Activated naive CD4-positive, alpha-beta T cell treated with anti-CD3 and anti-CD28 coated beads, Interleukin-2, amount 50 U/mL, for 16 hours (primary cell): Measurements from ENCODE around the gene ISOC2.

ENCODE experiments used
- DNase-seq: peaks from one replicate; pipeline ENCODE4 v3.0.0-alpha.2; 2020

The ISOC2 gene

DNA sequence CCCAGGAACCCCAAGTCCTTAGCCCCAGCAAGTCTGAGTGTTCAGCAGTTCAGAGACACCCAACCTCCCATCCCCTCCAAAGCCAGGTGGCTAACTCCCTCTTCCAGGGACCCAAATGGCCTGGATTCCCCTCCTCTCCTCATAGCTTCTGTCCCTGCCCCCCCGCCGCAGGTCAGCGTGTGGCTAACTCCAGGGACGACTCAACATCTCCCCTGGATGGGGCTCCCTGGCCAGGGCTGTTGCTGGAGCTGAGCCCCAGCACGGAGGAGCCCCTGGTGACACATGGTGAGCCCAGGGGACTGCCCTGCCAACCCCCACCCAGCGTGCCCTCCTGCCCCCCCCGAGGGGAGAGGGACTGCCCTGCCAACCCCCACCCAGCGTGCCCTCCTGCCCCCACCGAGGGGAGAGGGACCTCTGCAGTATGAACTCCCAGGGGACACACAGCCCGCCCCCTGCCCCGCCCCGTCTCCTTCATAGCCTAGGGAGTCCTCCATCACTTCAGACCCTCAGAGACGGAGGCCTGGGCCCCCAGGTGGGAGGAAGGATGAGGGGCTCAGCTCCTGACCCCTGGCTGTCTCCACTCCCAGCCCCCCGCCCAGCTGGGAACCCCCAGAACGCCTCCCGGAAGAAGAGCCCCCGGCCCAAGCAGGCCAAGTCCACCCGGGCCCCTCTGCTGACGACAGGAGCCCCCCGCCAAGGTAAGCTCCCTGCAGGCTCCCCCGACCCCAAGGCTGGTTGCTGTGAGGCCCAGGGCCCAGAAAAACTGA lies 28.5 kb upstream of the ISOC2 start:
- DNase-seq: no peak

DNA sequence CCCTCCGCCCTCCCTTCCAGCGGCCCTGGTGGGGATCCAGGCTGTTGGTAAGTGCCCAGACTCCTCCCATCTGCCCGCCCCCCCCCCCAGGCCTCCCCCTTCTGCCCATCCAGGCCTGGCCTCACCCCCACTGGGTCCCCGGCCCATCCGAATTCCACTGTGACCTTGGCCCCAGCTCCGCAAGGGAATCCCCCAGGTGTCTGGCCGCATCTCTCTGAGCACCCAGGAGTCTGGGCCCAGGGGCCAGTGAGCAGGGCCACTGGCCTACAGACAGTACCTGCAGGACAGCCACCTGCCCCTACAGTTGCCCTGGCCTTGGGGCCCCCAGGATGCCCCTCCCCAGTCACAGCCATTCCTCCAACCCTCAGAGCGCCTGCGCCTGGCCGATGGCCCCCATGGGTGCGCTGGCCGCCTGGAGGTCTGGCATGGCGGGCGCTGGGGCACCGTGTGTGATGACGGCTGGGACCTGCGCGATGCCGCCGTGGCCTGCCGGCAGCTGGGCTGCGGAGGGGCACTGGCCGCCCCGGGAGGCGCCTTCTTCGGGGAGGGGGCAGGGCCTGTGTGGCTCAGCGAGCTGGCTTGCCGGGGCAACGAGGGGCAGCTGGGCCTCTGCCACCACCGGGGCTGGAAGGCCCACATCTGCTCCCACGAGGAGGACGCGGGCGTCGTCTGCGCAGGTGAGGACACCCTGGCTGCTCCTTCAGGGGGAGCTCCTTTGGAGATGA lies 27.7 kb upstream of the ISOC2 start:
- DNase-seq: no peak

DNA sequence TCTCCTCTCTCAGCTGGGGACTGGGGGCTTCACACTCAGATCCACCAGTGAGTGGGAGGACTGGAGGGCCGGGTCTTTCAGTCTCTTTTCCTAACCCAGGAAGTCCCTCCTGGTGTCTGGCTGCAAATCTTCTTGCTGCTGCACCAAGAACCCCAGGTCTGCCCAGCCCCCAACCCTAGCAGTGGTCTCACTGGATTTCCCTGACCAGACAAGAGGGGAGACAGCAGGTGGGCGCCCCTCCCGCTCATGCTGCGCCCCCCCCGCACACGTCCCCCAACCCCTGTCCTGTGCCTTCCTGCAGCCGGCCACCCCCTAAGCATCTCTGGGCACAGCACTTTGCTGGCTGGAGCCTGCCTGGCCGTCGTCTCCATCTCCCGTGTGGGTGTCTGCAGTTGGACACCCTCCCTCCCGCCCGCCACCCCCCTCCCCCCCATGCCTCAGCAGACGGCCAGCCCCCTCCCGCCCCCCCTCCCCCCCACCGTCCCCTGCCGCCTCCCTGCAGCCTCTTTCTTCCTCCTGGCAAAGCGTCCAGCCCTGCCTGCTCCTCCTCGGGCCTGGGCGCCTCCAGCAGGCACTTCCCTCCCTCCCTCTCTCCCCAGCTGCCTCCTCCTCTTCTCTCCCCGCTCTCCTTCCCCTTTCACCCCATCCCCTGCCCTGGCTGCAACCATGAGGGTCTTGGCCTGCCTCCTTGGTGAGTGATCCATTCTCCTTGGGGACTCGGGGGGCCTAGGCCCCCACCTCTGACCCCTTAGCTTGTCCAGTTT lies 26.7 kb upstream of the ISOC2 start, which contains the start of gene SSC5D:
Gene SSC5D, plus strand, starts transcription at position 513 of the 764 bp plus-strand sequence. Its CDS starts 154 bp downstream, at position 667.
- no peak for DNase-seq

DNA sequence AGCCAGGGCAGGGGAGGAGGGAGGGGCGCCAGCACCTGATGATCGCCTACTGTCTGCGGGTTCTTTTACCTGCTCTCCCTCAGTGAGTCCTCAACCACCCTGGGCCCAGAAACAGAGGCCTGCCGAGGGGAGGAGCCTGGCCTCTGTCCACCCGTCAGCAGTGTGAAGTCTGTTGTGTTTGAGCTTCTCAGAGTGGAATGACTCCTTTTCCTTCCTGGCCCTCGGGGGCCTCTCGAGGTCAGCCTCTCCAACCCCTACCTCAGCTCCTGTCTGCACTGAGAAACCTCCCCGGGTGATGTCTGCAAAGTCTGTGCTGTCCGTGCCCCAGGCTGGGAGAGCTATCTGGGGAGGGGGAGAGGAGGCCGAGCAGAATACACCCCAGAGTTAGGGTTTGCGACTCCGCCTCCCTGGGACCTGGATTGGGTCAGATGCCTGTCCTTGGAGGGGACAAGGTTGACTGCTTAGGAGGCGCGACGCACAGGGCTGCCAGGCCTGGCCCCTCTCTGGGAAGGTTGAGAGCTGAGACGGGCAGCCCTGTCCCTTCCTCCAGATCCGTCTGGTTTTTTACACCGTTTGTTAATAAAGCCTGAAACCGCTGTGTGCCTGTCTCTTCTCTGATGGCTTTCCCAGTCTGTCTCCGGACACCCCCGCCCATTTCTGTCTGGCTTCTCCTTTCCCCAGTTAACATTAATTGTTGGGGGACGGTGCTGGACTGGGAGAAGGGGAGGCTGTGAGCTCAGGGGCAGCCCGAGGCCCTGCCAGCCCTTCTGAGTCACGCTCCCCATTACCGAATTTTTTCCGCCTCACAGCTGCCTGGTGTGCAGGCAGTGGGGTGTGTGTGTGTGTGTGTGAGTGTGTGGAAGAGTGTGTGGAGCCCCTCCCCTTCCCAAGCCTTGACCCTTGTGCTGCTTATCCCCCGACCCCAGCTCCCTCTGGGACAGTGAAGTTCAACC lies 25.8 kb upstream of the ISOC2 start:
- DNase-seq: peak; percentile 43

DNA sequence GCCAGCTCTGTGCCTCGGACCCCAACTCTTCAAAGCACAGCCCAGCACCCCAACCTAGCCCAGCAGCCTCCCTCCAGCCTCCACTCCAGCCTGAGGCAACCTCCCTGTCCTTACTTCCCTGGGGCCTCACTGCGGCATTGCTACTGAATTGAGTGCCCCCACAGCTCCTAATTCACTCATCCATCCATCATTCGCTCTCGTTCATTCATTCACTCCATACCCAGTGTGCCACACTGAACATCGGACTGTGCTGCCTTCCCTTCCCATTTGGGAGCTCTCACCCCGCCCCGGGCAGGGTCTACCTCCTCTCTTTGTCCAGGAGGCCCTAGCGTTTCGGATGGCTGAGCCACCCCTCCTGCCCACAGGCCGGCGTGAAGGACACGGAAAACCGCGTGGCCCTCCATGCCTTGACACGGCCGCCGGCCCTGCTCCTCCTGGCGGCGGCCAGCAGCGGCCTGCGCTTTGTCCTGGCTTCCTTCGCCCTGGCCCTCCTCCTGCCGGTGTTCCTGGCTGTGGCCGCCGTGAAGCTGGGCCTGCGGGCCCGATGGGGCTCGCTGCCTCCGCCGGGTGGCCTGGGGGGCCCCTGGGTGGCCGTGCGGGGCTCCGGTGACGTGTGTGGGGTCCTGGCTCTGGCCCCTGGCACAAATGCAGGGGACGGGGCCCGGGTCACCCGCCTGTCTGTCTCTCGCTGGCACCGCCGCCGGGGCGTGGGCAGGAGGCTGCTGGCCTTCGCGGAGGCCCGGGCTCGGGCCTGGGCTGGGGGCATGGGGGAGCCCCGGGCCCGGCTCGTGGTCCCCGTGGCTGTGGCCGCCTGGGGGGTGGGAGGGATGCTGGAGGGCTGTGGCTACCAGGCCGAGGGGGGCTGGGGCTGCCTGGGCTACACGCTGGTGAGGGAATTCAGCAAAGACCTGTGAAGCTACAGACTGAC lies 24.9 kb upstream of the ISOC2 start:
- no peak for DNase-seq

DNA sequence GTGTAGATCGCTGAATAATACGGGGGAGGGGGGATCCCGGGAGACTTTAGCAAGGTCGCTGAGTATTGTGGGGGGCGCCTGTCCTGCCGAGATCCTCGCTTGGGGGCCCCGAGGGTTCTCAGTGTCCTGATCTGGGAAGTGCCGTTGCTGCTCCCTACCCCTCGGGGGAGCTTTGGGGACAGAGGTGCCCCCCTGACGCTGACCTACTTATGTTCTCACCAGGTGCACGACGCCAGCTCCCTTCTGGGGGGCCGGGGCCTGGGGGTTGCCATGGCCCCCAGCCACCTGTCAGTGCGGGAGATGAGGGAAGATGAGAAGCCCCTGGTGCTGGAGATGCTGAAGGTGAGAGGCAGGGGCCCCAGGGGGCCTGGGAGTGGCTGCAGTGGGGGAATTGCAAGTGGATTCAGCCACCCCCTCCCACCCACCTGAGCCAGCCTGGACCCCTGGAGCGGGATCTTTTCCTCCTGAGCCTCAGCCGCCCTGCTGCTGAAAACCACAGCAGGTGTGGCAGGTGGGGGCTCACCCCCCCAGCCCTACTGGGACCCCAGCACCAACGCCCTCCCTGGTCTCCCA lies 24.1 kb upstream of the ISOC2 start:
- no peak for DNase-seq

DNA sequence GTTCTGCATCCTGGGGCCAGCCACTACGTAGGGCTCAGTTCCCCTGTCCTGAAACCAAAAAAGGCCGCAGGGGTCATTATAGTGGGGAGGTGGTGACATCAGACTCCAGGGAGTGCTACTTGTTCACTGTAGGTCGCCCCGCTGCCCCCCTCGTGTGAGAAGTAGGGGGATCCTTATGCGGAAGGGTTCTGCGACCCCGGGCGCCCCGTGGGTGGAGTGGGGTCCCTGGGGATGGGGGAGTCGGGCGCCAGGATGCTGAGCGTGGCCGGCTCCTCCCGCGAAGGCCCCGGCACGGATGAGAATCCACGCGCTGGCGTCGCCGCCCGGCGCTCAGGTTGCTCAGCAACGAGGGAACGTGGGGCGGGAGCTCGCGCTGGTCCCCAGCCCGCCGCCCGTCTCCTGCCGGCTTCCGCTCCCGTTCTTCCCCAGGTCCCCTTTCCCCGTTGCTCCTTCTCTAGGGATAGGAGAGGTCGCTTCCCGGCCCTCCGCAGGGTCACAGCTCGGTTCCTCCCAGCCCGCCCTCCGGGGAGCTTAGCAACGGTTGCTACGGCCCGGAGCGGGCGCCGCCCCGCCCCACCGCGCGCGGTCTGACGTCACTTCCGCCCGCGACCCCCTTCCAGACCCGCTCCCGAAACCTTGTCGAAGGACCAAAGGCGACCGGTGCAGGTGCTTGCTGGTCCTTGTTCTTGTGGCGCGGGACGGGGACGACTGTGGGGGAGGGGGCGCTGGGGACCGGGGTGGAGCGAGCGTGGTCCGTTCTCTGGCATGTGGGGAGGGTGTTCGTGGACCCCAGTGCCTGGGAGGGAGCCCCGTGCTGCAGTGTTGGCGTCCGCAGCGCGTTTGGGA lies 23.4 kb upstream of the ISOC2 start, which contains the start of gene NAT14:
Gene NAT14, plus strand, starts transcription at position 596 of the 846 bp plus-strand sequence. CDS start 521 bp downstream, outside the sequence.
- DNase-seq: peak; percentile 65

DNA sequence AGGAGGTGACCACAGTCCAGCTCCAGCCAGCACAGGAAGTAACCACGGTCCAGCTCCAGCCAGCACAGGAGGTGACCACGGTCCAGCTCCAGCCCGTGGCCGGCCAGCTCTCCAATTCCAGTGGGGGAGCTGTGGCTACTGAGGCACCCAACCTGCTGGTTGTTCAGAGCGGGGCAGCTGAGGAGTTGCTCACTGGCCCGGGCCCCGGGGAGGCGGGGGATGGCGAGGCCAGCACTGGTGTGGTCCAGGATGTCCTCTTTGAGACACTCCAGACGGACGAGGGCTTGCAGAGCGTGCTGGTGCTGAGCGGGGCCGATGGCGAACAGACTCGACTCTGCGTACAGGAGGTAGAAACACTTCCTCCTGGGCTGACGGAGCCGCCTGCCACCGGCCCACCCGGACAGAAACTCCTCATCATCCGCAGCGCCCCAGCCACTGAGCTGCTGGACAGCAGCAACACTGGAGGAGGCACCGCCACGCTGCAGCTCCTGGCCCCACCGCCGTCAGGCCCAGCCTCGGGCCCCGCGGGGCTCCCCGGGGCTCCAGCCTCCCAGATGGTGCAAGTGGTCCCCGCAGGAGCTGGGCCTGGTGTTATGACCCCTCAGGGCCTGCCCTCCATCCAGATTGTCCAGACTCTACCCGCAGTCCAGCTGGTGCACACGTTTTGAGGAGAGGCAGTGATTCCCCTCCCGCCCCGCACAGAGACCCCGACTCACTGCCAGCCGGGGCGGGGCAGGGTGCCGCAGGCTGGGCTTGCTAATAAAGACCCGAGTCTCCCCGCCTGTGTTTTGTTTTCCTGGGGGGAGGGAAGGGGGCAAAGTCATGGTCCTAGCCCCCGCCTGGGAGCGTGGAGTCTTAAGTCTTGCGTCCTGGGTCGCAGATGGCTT lies 22.5 kb upstream of the ISOC2 start:
- DNase-seq: no peak

DNA sequence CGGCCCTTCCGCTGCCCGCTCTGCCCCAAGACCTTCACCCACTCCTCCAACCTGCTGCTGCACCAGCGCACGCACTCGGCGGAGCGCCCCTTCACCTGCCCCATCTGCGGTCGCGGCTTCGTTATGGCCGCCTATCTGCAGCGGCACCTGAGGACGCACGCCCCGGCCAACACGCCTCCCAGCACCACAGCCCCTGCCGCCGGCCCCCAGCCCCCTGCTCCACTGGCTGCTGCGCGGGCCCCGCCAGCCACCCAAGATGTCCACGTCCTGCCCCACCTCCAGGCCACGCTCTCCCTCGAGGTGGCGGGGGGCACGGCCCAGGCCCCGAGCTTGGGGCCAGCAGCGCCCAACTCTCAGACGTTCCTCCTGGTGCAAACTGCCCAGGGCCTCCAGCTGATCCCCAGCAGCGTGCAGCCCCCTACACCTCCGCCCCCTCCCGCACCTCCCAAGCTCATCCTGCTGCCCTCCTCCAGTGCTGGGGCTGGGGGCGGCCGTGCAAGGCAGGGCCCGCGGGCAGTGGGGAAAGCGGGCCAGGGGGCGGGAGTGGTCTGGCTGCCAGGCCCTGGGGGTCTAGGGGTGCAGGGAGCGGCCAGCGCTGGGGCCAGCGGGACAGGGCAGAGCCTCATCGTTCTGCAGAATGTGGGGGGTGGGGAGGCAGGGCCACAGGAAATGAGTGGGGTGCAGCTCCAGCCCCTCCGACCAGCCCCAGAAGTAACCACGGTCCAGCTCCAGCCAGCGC lies 21.7 kb upstream of the ISOC2 start:
- DNase-seq: no peak

DNA sequence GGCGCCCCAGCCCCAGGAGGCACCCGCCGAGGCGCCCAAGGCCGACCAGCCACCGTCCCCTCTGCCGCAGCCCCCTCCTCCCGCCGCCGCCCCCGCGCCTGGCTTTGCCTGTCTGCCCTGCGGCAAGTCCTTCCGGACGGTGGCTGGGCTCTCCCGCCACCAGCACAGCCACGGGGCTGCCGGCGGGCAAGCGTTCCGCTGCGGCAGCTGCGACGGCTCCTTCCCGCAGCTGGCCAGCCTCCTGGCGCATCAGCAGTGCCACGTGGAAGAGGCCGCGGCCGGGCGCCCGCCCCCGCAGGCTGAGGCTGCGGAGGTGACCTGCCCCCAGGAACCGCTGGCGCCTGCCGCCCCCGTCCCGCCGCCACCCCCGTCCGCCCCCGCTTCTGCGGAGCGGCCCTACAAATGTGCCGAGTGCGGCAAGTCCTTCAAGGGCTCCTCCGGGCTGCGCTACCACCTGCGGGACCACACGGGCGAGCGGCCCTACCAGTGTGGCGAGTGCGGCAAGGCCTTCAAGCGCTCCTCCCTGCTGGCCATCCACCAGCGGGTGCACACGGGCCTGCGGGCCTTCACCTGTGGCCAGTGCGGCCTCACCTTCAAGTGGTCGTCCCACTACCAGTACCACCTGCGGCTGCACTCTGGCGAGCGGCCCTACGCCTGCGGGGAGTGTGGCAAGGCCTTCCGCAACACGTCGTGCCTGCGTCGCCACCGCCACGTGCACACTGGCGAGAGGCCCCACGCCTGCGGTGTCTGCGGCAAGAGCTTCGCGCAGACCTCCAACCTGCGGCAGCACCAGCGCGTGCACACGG lies 20.9 kb upstream of the ISOC2 start:
- no peak for DNase-seq

DNA sequence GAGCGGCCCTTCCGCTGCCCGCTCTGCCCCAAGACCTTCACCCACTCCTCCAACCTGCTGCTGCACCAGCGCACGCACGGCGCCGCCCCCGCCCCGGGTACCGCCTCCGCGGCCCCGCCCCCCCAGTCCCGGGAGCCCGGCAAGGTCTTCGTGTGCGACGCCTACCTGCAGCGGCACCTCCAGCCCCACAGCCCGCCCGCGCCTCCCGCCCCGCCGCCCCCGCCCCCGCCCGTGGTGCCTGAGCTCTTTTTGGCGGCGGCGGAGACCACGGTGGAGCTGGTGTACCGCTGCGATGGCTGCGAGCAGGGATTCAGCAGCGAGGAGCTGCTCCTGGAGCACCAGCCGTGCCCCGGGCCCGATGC lies 20.3 kb upstream of the ISOC2 start:
- DNase-seq: no peak

DNA sequence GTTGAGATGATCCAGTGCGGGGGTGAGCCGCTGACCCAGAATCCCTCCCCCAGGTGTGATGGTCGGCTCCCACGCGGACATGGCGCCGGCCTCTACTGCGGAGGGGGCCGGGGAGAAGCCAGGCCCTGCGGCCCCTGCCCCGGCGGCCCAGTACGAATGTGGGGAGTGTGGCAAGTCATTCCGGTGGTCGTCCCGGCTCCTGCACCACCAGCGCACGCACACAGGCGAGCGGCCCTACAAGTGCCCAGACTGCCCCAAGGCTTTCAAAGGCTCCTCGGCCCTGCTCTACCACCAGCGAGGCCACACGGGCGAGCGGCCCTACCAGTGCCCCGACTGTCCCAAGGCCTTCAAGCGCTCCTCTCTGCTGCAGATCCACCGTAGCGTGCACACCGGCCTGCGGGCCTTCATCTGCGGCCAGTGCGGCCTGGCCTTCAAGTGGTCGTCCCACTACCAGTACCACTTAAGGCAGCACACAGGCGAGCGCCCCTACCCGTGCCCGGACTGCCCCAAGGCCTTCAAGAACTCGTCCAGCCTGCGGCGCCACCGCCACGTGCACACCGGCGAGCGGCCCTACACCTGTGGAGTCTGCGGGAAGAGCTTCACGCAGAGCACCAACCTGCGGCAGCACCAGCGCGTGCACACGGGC lies 19.8 kb upstream of the ISOC2 start:
- DNase-seq: no peak

DNA sequence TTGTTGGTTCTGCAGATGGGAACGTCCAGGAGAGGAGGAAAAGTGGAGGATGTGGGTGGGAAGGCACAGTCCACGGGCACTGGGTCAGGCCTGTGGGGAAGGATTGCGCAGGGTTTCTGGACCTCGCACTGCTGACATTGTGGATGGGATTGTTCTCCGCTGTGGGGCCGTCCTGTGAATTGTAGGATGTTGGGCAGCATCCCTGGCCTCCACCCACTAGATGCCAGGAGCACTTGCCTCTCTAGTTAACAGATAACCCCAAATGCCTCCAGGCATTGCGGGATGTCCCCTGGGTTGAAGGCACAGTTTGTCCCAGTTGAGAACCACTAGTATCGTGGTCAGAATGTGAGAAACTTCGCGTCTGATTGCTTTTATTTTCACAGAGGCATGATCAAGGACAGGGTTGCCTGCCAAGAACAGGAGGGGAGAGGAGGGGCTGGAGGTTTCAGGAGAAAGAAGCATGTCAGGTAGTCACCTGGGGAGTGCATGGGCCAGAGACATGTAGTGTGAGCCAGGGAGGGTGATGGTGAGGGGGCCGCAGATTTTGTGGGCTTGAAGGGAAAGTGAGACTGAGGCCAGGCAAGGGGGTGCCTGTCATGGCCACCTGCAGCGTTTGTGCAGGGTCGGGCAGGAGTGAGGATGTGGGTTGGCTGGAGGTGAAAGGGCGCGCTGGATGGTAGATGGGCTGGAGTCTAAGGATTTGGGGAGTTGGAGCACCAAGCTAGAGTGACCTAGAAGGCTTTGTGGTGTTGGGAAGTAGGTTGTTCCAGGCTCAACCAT lies 18.2 kb upstream of the ISOC2 start:
- DNase-seq: no peak

DNA sequence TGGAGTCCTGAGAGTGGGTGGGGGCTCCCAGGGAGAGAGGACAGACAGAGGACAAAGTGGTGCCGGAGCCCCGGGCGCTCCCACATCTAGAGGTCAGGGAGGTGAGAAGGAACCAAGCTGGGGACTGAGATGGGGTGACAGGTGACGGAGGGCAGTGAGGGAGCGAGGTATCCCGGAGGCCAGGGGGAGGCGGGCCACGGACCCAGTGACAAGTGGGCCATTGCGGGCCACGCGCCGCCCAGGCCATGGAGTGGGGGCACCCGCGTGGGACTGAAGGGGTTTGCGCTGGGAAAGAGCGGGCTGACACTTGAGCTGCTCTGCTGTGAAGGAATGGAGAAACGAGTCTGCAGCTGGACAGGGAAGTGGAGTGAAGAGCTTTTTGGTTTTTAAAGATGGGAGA lies 17.6 kb upstream of the ISOC2 start:
- no peak for DNase-seq

DNA sequence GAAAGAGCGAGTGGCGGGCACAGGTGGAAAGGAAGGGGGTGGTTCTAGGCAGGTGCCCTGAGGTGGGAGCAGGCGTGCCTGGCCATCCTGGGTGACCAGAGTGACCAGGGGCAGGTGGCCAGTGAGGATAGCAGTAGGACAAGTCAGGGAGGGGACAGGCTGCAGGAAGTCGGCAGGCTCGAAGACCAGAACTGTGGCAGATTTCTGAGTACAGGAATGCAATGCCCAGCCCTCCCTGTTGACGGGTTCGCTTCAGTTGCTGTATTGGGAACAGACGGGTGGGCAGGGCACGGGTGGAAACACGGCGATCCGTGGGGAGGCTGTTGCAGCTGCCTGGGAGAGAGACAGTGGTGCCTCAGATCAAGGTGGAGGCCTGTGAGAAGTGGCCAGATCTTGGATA lies 16.9 kb upstream of the ISOC2 start:
- DNase-seq: no peak

DNA sequence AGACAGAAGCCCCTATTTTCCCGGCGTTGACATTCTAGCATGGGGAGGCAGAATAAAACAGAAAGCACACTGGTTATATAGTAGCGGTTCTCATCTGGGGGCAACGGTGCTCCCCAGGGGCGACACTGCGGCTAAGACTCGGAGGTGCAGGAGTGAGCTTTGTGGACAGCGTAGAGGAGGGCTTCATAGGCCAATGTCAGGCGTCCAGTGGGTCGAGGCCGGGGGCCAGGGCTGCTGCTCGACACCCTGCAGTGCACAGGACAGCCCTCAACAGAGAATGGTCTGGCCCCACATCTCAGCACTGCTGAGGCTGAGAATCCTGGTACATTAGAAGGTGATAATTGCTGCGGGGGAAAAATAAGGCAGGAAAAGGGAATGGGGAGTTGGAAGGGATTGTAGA lies 16.5 kb upstream of the ISOC2 start:
- no peak for DNase-seq
